Peyer's patch (tissue), 4 donors: ENCODE results near the gene ABLIM2.

Experiments
- POLR2A ChIP-seq, 2 donors: fragments of 450-650 bp; IDR thresholded peaks; one replicate each; pipeline ENCODE4 v1.5.1; 2017; ENCODE audit warnings: antibody characterized with exemption in 2 of 2, mild to moderate bottlenecking in 2 of 2, moderate library complexity in 2 of 2
- TF ChIP-seq, protein P1 (sequence below), 6 experiments: fragments of 450-650 bp in 4 of 6; fragments of 200-600 bp in 2 of 6; sonication (generic) in 1 of 6; IDR thresholded peaks; one replicate each; pipeline ENCODE4 v1.5.1; 2017 to 2019; ENCODE audit warnings: antibody characterized with exemption in 6 of 6, mild to moderate bottlenecking in 3 of 6, moderate library complexity in 1 of 6

- TF ChIP-seq, protein P1, sequence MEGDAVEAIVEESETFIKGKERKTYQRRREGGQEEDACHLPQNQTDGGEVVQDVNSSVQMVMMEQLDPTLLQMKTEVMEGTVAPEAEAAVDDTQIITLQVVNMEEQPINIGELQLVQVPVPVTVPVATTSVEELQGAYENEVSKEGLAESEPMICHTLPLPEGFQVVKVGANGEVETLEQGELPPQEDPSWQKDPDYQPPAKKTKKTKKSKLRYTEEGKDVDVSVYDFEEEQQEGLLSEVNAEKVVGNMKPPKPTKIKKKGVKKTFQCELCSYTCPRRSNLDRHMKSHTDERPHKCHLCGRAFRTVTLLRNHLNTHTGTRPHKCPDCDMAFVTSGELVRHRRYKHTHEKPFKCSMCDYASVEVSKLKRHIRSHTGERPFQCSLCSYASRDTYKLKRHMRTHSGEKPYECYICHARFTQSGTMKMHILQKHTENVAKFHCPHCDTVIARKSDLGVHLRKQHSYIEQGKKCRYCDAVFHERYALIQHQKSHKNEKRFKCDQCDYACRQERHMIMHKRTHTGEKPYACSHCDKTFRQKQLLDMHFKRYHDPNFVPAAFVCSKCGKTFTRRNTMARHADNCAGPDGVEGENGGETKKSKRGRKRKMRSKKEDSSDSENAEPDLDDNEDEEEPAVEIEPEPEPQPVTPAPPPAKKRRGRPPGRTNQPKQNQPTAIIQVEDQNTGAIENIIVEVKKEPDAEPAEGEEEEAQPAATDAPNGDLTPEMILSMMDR (IDR thresholded peaks at IDR 0.05), result no peak
- no peak for TF ChIP-seq POLR2A (IDR thresholded peaks at IDR 0.05)
These were observed 45.9 kb downstream of the ABLIM2 start for GRCh38 chr4:8112672-8113071.
